ENCODE data around the gene PCBP2. TPM values are rescaled to one million over a fixed set of nuclear protein-coding genes. Genes with fewer than 3 reads are reported as not detected.

The PCBP2 gene
- total and polyA plus RNA-seq, 10 of the 15 experiments (the other 5 are each of a cell fraction or from before 2014, with no cell fraction given): 109 to 803 (median 327) TPM

DNA sequence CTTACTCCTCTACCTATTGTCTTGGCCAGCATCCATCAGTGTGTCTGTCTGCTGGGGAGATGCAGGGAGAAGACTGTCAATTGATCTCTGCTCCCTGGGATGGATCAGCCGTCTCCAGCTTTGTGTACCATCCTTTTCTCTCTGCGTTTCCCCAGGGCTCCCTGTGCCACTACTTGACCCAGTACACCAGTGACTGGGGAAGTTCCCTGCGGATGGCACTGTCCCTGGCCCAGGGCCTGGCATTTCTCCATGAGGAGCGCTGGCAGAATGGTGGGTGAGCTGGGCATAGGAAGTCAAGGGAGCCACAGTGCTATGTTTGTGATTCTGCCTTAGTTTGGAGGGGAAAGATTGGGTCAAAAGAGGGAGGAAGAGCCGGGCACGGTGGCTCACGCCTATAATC, 23.2 kb upstream of the PCBP2 start:
- WGBS (ENCODE audit: insufficient coverage, insufficient replicate concordance, low lambda C conversion rate, missing lambda C conversion rate): 54% methylated on average over 7 of the region's 7 CpGs
- no TSS peak for BruUV-seq (replicated peaks)
- ATAC-seq: no peak
- Histone ChIP-seq H3K36me3 (ENCODE audit: control insufficient read depth in 2 of 2, insufficient read depth in 2 of 2, low read length in 1 of 2) (no peaks in the 10 kb centered on the region), H3K27ac (ENCODE audit: control insufficient read depth, insufficient read depth) (no peak overlapping the region), H3K9ac (ENCODE audit: control insufficient read depth, insufficient read depth, low read length) (no peak overlapping the region), H3K9me3 (replicated peaks; ENCODE audit: control insufficient read depth, insufficient read depth, low read length) (no peaks in the 10 kb centered on the region), H2AFZ (ENCODE audit: control insufficient read depth, low read depth, low read length) (no peak overlapping the region), H3K4me3 (no peak overlapping the region), H3K4me2 (ENCODE audit: control insufficient read depth, insufficient read depth) (no peak overlapping the region), H4K20me1 (ENCODE audit: control insufficient read depth, insufficient read depth) (no peaks in the 10 kb centered on the region), H3K27me3 (replicated peaks in 1 of 2; ENCODE audit: control insufficient read depth in 2 of 2, insufficient read depth in 2 of 2, low read length in 1 of 2) (no peaks in the 10 kb centered on the region), H3K79me2 (ENCODE audit: control insufficient read depth, insufficient read depth, low read length) (no peaks in the 10 kb centered on the region), H3K4me1 (ENCODE audit: control insufficient read depth, insufficient read depth, low read length) (no peaks in the 10 kb centered on the region)
- in situ Hi-C loops (cut with MboI) (no loop called here), intact Hi-C loops (cut with micrococcal nuclease; ENCODE audit: unreplicated experiment) (no loop called here)
- ChIA-PET POLR2A (interaction anchor here (0.9 kb wide), 1 partner anchor 11 kb away, joined by 3 read pairs; no protein-coding TSS in a partner anchor), CTCF (interaction anchor here (1.4 to 10.1 kb wide), 3 partner anchors 8 to 75 kb away, joined by 3 to 225 read pairs (median 5); no protein-coding TSS in a partner anchor), RAD21 (ENCODE audit: unreplicated experiment) (interaction anchor here (1.5 kb wide), 1 partner anchor 76 kb away, joined by 9 read pairs; no protein-coding TSS in a partner anchor), SMC1A (ENCODE audit: uncharacterized antibody, unreplicated experiment) (interaction anchor here (1.2 to 1.7 kb wide), 4 partner anchors 11 to 83 kb away, joined by 3 to 7 read pairs (median 4); no protein-coding TSS in a partner anchor)
- DNase-seq (ENCODE audit: low read depth, low spot score): no peak
- FAIRE-seq: no peak
- TF ChIP-seq, protein P1, sequence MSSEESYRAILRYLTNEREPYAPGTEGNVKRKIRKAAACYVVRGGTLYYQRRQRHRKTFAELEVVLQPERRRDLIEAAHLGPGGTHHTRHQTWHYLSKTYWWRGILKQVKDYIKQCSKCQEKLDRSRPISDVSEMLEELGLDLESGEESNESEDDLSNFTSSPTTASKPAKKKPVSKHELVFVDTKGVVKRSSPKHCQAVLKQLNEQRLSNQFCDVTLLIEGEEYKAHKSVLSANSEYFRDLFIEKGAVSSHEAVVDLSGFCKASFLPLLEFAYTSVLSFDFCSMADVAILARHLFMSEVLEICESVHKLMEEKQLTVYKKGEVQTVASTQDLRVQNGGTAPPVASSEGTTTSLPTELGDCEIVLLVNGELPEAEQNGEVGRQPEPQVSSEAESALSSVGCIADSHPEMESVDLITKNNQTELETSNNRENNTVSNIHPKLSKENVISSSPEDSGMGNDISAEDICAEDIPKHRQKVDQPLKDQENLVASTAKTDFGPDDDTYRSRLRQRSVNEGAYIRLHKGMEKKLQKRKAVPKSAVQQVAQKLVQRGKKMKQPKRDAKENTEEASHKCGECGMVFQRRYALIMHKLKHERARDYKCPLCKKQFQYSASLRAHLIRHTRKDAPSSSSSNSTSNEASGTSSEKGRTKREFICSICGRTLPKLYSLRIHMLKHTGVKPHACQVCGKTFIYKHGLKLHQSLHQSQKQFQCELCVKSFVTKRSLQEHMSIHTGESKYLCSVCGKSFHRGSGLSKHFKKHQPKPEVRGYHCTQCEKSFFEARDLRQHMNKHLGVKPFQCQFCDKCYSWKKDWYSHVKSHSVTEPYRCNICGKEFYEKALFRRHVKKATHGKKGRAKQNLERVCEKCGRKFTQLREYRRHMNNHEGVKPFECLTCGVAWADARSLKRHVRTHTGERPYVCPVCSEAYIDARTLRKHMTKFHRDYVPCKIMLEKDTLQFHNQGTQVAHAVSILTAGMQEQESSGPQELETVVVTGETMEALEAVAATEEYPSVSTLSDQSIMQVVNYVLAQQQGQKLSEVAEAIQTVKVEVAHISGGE (CRISPR knock-in tag; IDR thresholded peaks at IDR 0.05): no peak
- TF ChIP-seq RELA (IDR thresholded peaks at IDR 0.05; ENCODE audit: borderline replicate concordance, partially characterized antibody): no peak
- TF ChIP-seq, protein P2, sequence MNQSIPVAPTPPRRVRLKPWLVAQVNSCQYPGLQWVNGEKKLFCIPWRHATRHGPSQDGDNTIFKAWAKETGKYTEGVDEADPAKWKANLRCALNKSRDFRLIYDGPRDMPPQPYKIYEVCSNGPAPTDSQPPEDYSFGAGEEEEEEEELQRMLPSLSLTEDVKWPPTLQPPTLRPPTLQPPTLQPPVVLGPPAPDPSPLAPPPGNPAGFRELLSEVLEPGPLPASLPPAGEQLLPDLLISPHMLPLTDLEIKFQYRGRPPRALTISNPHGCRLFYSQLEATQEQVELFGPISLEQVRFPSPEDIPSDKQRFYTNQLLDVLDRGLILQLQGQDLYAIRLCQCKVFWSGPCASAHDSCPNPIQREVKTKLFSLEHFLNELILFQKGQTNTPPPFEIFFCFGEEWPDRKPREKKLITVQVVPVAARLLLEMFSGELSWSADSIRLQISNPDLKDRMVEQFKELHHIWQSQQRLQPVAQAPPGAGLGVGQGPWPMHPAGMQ (IDR thresholded peaks at IDR 0.05; ENCODE audit: borderline replicate concordance): no peak
- TF ChIP-seq, protein P3, sequence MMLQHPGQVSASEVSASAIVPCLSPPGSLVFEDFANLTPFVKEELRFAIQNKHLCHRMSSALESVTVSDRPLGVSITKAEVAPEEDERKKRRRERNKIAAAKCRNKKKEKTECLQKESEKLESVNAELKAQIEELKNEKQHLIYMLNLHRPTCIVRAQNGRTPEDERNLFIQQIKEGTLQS (IDR thresholded peaks at IDR 0.05; ENCODE audit: borderline replicate concordance, extremely low read depth, low read depth, low read length): no peak
- no peak for TF ChIP-seq CHD4 (IDR thresholded peaks at IDR 0.05)
- TF ChIP-seq SMAD5 (IDR thresholded peaks at IDR 0.05; ENCODE audit: low read depth): no peak
- no peak for TF ChIP-seq HCFC1 (IDR thresholded peaks at IDR 0.05; ENCODE audit: low read length)
- TF ChIP-seq STAT1 (conservative IDR thresholded peaks at IDR 0.05): no peak
- TF ChIP-seq NR2C2 (IDR thresholded peaks at IDR 0.05; ENCODE audit: borderline replicate concordance, control insufficient read depth, insufficient read length, low read depth): no peak
- TF ChIP-seq MYC (IDR thresholded peaks at IDR 0.05; ENCODE audit: insufficient read depth, insufficient read length, insufficient replicate concordance, low read length, severe bottlenecking): no peak
- no peak for TF ChIP-seq ZNF217 (IDR thresholded peaks at IDR 0.05)

Measured in GM12878 (cell line).